ENCODE measurements around the gene PPM1H.
"Not testable (repeated sequence)": the region's sequence is repeated elsewhere in the genome, so short reads cannot be mapped to it uniquely, and the experiment has no call there.

Gene PPM1H

GRCh38 chr12:62834971-62835547 lies 99.9 kb downstream of the PPM1H start:
- no peak for DNase-seq (ENCODE audit: low spot score)

DNA sequence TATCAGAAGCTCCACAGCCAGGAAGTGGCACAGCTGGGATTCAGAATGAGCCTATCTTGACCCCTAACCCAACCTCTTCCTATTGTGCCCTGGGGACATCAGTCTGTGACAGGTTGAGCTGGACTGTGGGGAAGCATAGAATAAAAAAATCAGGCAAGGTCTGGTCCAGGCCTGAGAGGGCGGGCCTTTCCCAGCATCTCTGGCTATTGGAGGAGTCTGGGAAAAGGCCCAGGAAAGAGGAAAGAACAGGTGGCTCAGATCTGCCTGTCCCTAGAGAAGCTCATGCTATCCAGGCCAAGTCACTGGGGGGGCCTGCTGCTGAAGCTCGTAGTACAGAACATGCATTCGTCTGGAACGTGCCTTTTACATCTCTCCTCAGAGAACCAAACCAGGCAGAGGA lies 100.5 kb downstream of the PPM1H start:
- DNase-seq (ENCODE audit: low spot score): no peak

GRCh38 chr12:62833634-62834033 lies 101.3 kb downstream of the PPM1H start:
- no peak for DNase-seq (ENCODE audit: low spot score)

DNA sequence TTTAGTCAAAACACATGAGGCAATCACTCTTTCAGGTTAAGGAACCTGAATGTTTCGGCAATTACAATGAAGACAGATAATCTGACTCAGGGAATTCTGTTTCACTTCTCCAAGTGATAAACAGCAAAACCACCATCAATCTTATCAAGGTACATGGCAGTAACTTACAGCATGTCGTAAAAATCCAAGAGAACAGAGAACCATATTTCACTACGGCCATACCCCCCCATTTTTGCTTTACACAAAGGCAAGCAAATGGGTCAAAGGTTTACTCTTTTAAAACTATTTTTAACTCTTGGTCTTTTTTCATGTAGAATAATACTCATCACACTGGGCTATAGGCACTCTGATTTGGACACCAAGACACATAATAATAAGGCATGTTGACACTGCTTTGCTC lies 102.4 kb downstream of the PPM1H start:
- no peak for DNase-seq (ENCODE audit: low spot score)

DNA sequence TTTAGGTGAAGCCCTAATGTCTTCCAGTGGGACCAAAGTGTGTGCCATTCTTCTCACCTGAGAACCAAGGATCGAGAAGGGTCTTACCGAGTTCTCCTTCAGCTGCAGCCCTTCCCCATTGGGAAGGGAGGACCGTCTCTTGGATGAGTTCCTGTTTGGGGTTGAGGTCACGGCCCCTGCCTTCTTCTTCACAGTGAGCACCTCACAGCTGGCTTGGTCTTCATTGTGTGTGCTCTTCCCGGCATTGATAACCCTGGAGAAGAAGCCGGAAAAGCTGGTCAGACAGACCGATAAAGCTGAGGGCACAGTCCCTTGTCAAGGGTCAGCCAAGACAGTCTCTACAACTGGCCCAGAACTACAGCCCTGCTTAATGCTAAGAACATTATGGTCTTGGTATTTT lies 102.9 kb downstream of the PPM1H start:
- DNase-seq (ENCODE audit: low spot score): no peak

GRCh38 chr12:62827855-62828254 lies 107.1 kb downstream of the PPM1H start:
- DNase-seq (ENCODE audit: low spot score): no peak

GRCh38 chr12:62827042-62827441 lies 107.9 kb downstream of the PPM1H start:
- no peak for DNase-seq (ENCODE audit: low spot score)

- no peak for DNase-seq (ENCODE audit: low spot score)
These were observed 117.2 kb downstream of the PPM1H start for GRCh38 chr12:62817556-62818271.

DNA sequence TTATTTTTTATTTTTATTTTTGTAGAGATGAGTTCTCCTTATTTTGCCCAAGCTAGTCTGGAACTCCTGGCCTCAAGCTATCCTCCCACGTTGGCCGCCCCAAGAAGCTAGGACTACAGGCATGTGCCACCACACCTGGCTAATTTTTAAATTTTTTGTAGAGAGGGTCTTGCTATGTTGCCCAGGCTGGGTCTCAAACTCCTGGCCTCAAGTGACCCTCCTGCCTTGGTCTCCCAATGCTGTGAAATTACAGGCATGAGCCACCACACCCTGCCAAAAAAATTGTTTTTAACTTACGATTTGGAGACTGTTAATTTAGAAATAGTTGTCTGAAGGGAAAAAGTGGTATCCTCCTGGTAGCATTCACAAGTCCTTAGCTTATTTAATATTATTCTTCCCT lies 120.7 kb downstream of the PPM1H start:
- DNase-seq (ENCODE audit: low spot score): no peak

GRCh38 chr12:62813031-62813829 lies 121.7 kb downstream of the PPM1H start:
- DNase-seq (ENCODE audit: low spot score): peak; percentile 46

DNA sequence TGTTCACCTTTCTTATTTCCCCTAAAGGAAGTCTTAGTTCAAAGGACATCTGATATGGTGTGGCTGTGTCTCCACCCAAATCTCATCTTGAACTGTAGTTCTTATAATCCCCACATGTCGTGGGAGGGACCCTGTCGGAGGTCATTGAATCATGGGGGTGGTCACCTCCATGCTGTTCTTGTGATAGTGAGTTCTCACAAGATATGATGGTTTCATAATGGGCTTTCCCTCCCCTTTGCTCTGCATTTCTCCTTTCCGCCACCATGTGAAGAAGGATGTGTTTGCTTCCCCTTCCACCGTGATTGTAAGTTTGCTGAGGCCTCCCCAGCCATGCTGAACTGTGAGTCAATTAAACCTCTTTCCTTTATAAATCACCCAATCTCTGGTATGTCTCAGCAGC lies 123.5 kb downstream of the PPM1H start:
- DNase-seq (ENCODE audit: low spot score): not testable (repeated sequence)

DNA sequence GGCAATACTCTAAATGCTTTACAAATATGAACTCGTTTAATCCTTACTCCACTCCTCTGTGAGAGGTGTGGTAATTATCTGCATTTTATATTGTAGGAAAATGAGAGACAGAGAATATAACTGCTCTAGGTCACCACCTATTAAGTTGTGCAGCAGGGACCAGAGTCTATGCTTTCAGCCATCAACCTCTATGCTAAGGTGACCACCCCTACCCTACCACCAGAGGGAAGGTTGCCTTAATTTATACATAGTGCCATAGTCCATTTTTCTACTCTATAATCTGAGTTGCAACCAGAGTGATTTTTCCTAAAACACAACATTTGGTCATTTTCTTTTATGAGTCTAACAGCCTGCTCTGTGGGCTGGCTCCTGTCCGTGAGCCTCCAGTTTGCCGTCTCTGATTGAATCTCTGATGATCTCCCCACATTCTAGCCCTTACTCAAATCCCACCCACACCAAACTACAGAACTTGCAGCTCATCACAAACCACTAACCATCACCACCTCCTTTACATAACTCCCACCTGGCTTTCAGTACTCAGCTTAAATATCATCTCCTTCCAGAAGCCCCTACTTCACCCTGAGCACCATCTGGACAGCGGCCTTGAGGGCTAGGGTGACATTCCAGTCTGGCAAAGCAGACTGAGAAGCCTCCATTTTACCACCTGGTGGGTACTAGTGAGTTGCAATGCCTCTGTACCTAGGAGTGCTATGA lies 126.6 kb downstream of the PPM1H start:
- no peak for DNase-seq (ENCODE audit: low spot score)

- no peak for DNase-seq (ENCODE audit: low spot score)
These were observed 128.1 kb downstream of the PPM1H start for GRCh38 chr12:62806893-62807292.

GRCh38 chr12:62806244-62806836 lies 128.6 kb downstream of the PPM1H start:
- DNase-seq (ENCODE audit: low spot score): no peak

DNA sequence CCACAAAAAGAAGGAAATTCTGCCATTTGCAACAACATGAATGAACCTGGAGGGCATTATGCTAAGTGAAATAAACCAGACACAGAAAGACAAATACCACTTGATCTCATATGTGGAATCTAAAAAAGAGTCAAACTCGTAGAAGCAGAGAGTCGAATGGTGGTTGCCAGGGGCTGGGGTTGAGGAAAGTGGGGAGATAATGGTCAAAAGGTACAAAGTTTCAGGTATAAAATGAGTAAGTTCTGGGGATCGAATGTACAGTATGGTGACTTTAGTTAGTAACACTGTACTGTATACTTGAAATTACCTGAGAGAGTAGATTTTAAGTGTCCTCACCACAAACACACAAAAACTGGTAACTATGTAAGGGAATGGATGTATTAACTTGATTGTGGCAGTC lies 129.4 kb downstream of the PPM1H start:
- DNase-seq (ENCODE audit: low spot score): no peak

DNA sequence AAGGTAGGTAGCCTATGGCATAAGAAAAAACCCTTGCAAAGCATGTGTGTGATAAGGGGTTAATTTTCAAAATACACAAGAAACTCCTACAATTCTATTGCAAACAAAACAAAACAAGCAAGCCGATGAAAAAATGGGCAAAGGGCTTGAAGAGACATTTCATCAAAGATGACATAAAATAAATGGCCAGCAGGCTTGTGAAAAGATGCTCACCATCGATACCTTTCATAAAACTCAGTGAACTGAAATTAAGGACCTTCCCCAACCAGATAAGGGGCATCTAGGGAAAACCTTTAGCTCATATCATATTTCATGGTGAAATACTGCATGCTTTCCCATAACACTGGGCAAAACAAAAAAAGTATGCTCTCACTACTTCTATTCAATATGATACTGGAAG lies 131.2 kb downstream of the PPM1H start:
- DNase-seq (ENCODE audit: low spot score): no peak

DNA sequence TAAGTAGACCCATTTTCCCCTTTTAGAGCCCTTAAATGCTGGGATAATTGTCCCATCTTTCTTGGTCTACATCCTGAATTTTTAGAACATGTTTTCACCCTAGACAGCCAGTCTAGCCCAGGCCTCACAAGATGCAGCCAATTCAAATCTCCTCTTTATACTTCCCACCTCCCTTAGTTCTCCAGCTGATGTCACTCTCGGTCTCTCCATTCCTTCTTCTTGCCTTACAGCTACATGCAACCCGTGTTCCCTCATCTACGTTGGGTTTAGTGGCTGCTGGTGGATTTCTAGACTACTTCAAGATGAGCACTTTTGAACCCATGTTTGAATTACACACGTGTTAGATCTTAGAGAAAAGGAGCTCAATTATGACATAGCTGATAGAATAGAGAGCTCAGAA lies 132.0 kb downstream of the PPM1H start:
- DNase-seq (ENCODE audit: low spot score): no peak

DNA sequence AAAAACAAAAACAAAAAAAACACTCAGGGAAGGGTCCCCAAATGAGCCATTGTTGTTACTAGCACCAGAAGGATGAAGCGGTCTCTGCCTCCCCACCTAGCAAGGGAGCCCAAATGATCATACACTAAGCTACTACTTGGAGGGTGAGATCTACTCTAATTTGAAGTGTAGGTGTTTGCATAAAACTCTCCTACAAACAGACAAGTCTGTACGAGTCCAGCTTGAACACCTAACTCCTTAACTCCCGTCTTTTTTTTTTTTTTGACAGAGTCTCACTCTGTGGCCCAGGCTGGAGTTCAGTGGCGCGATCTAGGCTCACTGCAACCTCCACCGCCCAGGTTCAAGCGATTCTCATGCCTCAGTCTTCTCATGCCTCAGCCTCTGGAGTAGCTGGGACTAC lies 132.6 kb downstream of the PPM1H start:
- no peak for DNase-seq (ENCODE audit: low spot score)

- DNase-seq (ENCODE audit: low spot score): no peak
These were observed 133.2 kb downstream of the PPM1H start for GRCh38 chr12:62801796-62802195.

DNA sequence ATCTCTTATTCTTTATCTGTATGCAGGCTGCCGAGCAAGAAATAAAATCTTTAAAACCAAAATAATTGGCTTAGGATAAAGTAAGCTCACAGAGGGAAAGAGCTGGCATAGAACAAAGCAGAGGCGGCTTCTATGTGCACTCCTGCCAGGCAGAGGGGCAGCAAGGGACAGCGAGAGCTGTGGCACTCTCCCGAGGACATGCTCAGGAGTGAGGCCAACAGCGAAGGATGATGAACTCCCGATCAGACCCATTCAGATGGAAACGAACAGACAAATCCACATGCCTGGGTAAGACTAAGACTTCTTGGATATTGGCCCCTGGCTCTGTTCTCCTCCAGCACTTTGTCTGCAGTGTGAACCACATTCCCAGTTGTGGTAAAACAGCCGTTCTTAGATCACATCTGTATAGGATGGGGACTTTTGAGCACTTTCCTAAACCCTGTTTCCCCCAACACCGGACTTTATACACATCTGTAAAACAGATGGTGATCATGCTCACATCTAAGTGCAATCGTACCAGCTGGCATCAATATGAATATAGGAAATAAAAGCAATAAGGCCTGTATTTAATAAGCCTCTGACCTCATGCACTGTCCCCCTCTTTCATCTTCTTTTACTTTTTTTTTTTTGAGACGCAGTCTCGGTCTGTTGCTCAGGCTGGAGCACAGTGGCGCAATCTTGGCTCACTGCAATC lies 134.1 kb downstream of the PPM1H start:
- DNase-seq (ENCODE audit: low spot score): no peak

DNA sequence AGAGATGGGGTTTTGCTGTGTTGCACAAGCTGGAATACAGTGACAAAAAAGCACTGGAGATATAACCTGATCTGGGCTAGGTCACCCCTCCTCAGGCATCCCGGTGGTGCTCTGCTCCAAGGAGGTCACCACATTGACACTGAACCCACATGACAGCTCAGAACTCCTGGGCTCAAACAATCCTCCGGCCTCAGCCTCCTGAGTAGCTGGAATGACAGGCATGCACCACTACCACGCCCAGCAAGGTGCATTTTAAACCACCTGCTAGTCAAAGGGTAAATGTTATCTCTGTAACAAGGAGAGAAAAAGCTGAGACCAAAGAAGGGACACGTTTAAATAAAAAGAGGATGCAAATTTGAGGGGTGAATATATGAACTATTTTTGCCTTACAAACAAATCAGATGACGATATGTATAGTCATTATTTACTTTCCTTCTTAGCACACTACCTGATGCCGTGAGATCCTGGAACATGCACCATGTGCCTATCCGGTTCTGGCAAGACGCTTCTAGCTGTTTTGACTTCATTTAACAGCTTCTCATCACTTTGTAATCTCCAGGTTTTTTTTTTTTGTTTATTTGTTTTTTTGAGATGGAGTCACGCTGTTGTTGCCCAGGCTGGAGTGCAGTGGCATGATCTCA lies 135.1 kb downstream of the PPM1H start:
- no peak for DNase-seq (ENCODE audit: low spot score)
